NT2/D1 (cell line): ENCODE measurements around the gene TGOLN2.

ENCODE experiments used
- YY1 ChIP-seq: IDR thresholded peaks from 2 replicates; pipeline ENCODE4 v1.6.1; 2011; ENCODE audit not compliant: insufficient read length, insufficient read depth
- ZNF274 ChIP-seq: IDR thresholded peaks from 2 replicates; pipeline ENCODE4 v1.6.1; 2011; ENCODE audit warnings: mild to moderate bottlenecking, low read depth, low read length

- TF ChIP-seq ZNF274 (no peak), YY1 (no peak)
Observed at GRCh38 chr2:85303780-85304531, 23.8 kb downstream of the TGOLN2 start.
